ENCODE data around the gene CROCC2. TPM values are rescaled to one million over a fixed set of nuclear protein-coding genes. Genes with fewer than 3 reads are reported as not detected.

CROCC2 gene
- polyA plus RNA-seq, 1 of the 3 experiments (the other 2 are of a cell fraction), result not detected

GRCh38 chr2:240985881-240986786, 80.0 kb downstream of the CROCC2 start:
- CTCF ChIA-PET, result interaction anchor here (1.1 to 1.6 kb wide), 3 partner anchors 15 to 71 kb away, joined by 3 to 10 read pairs (median 3); no protein-coding TSS in a partner anchor
- Histone ChIP-seq H3K79me2 (ENCODE audit: insufficient read depth) (no peaks in the 10 kb centered on the region), H2AFZ (ENCODE audit: low read depth) (no peak overlapping the region), H3K9ac (no peak overlapping the region), H3K4me1 (ENCODE audit: control insufficient read depth in 1 of 2, insufficient read depth in 2 of 2, low read depth in 1 of 2, low read length in 1 of 2) (peaks cover 0 to 5% of the 10 kb centered on the region in 2 experiments; a peak in 2 of 4 replicates), H3K9me3 (no peaks in the 10 kb centered on the region), H4K20me1 (ENCODE audit: insufficient read depth) (no peaks in the 10 kb centered on the region), H3K27ac (ENCODE audit: low read depth in 2 of 2, low read length in 1 of 2) (no peak overlapping the region), H3K36me3 (replicated peaks in 1 of 2; ENCODE audit: control insufficient read depth in 1 of 2, insufficient read depth in 2 of 2, low read length in 1 of 2) (no peaks in the 10 kb centered on the region), H3F3A (replicated peaks; ENCODE audit: insufficient read depth) (no peaks in the 10 kb centered on the region), H3K9me2 (no peaks in the 10 kb centered on the region), H3K4me3 (ENCODE audit: low read depth in 2 of 2, low read length in 1 of 2) (no peak overlapping the region), H3K4me2 (no peak overlapping the region), H3K27me3 (ENCODE audit: insufficient read depth) (no peaks in the 10 kb centered on the region)
- WGBS (ENCODE audit: low lambda C conversion rate), result 82% methylated on average over 4 of the region's 20 CpGs
- TF ChIP-seq GATA2 (CRISPR knock-in tag; IDR thresholded peaks at IDR 0.05) (no peak), TCF12 (IDR thresholded peaks at IDR 0.05) (no peak), CTCF (IDR thresholded peaks at IDR 0.05) (no peak), USF2 (IDR thresholded peaks at IDR 0.05; ENCODE audit: borderline replicate concordance, low read depth, low read length) (no peak), JUND (IDR thresholded peaks at IDR 0.05) (no peak), USF1 (IDR thresholded peaks at IDR 0.05; ENCODE audit: borderline replicate concordance, low read depth) (no peak), RFX5 (IDR thresholded peaks at IDR 0.05; ENCODE audit: low read length) (no peak), IRF3 (IDR thresholded peaks at IDR 0.05; ENCODE audit: low read depth, low read length) (no peak), YY1 (IDR thresholded peaks at IDR 0.05; ENCODE audit: low read depth) (no peak), REST (IDR thresholded peaks at IDR 0.05; ENCODE audit: low read depth, low read length) (no peak)
- POLR2A ChIA-PET, result no interaction called here
- no peak for DNase-seq
